GM23338 (cell line): ENCODE data around the gene DBH. TPM values are rescaled to one million over a fixed set of nuclear protein-coding genes. Genes with fewer than 3 reads are reported as not detected.
A peak's percentile ranks its signal among the peaks of the same experiment; 100 is the strongest.

Experiments used
- ATAC-seq: fragments of 200-7000 bp; cut with Tn5 transposase; 3 replicates; pipeline ENCODE4 v1.9.1; 2020
- DNase-seq: peaks from one replicate; pipeline ENCODE4 v3.0.0-alpha.2; 2015; ENCODE audit warnings: low spot score
- H2AFZ ChIP-seq: fragments of 200-600 bp; sonication (generic); 2 replicates; pipeline ENCODE4 v1.8.0; 2016; ENCODE audit warnings: antibody characterized with exemption, mild to moderate bottlenecking, moderate library complexity
- H3F3A ChIP-seq: fragments of 200-600 bp; sonication (generic); replicated peaks from 2 replicates; pipeline ENCODE4 v1.8.0; 2017; ENCODE audit warnings: antibody characterized with exemption, mixed run types, low read depth
- H3K27ac ChIP-seq: fragments of 200-600 bp; sonication (generic); 2 replicates; pipeline ENCODE4 v1.6.1; 2016; ENCODE audit warnings: low read depth
- H3K27me3 ChIP-seq: fragments of 200-600 bp; sonication (generic); 2 replicates; pipeline ENCODE4 v1.8.0; 2016; ENCODE audit warnings: mild to moderate bottlenecking, mixed run types, moderate library complexity; ENCODE audit not compliant: insufficient read depth
- H3K36me3 ChIP-seq: fragments of 200-600 bp; sonication (generic); 2 replicates; pipeline ENCODE4 v1.8.0; 2016; ENCODE audit warnings: mild to moderate bottlenecking; ENCODE audit not compliant: insufficient read depth
- H3K4me1 ChIP-seq: fragments of 200-600 bp; sonication (generic); 2 replicates; pipeline ENCODE4 v1.8.0; 2016; ENCODE audit warnings: mild to moderate bottlenecking, moderate library complexity; ENCODE audit not compliant: insufficient read depth
- H3K4me2 ChIP-seq: fragments of 200-600 bp; sonication (generic); 2 replicates; pipeline ENCODE4 v1.7.1; 2017; ENCODE audit warnings: mixed run types
- H3K4me3 ChIP-seq: fragments of 200-600 bp; sonication (generic); 2 replicates; pipeline ENCODE4 v1.6.1; 2016; ENCODE audit warnings: mixed run types
- H3K79me2 ChIP-seq: fragments of 200-600 bp; sonication (generic); replicated peaks from 2 replicates; pipeline ENCODE4 v1.8.0; 2017; ENCODE audit warnings: mild to moderate bottlenecking; ENCODE audit not compliant: insufficient read depth
- H3K9me2 ChIP-seq: fragments of 200-600 bp; sonication (generic); 2 replicates; pipeline ENCODE4 v1.8.0; 2017; ENCODE audit not compliant: insufficient read depth
- H4K20me1 ChIP-seq: fragments of 200-600 bp; sonication (generic); replicated peaks from 2 replicates; pipeline ENCODE4 v1.8.0; 2017; ENCODE audit warnings: mild to moderate bottlenecking; ENCODE audit not compliant: insufficient read depth
- H3K27ac Mint-ChIP-seq: 2 replicates; pipeline ENCODE4 v1.8.0; 2020; ENCODE audit warnings: inconsistent platforms, mild to moderate bottlenecking, moderate library complexity, mixed read lengths
- H3K27me3 Mint-ChIP-seq: 3 replicates; pipeline ENCODE4 v1.8.0; 2022; ENCODE audit warnings: low read depth, mild to moderate bottlenecking, moderate library complexity, mixed read lengths, inconsistent platforms; ENCODE audit not compliant: insufficient read depth, poor library complexity
- H3K36me3 Mint-ChIP-seq: 3 replicates; pipeline ENCODE4 v1.8.0; 2021; ENCODE audit warnings: low read depth, mild to moderate bottlenecking, inconsistent platforms, moderate library complexity, mixed read lengths
- H3K4me1 Mint-ChIP-seq: 3 replicates; pipeline ENCODE4 v1.8.0; 2020; ENCODE audit warnings: mild to moderate bottlenecking, inconsistent platforms, mixed read lengths
- H3K4me3 Mint-ChIP-seq: 3 replicates; pipeline ENCODE4 v1.8.0; 2021; ENCODE audit warnings: moderate library complexity, mild to moderate bottlenecking, inconsistent platforms, mixed read lengths
- H3K9me3 Mint-ChIP-seq: 3 replicates; pipeline ENCODE4 v1.8.0; 2020; ENCODE audit warnings: moderate library complexity, mild to moderate bottlenecking, inconsistent platforms, mixed read lengths
- EZH2phosphoT487 ChIP-seq: fragments of 200-600 bp; sonication (generic); IDR thresholded peaks from one replicate; pipeline ENCODE4 v1.8.1; 2018; ENCODE audit warnings: antibody characterized with exemption; ENCODE audit not compliant: unreplicated experiment
- JUNB ChIP-seq: IDR thresholded peaks from one replicate; pipeline ENCODE4 v1.6.1; 2016; ENCODE audit warnings: antibody characterized with exemption; ENCODE audit not compliant: unreplicated experiment
- ZNF331 ChIP-seq: fragments of 250-450 bp; sonication (Bioruptor Pico); IDR thresholded peaks from 2 replicates; pipeline ENCODE4 v1.5.0; 2020; ENCODE audit warnings: low read depth, mild to moderate bottlenecking, moderate library complexity
- polyA plus RNA-seq: library from polyadenylated mRNA; unstranded; fragments of >200 nt; fragmentation: Nextera tagmentation; extraction: Ambion mirVana; gene quantifications from 2 replicates; pipeline ENCODE4 v1.2.1, GENCODE V29; 2016
- total RNA-seq: library from RNA; depleted of rRNA; stranded (reverse); fragments of >200 nt; shearing (Covaris generic); gene quantifications from 2 replicates; pipeline ENCODE4 v1.2.3, GENCODE V29; 2014
- TF ChIP-seq, protein P1 (sequence below), 2 experiments: fragments of 200-600 bp in 1 of 2; sonication (generic) in 1 of 2; conservative IDR thresholded peaks; 2 replicates each; pipeline versions ENCODE4 v1.5.1 to v1.6.1; 2016 to 2017; ENCODE audit warnings: antibody characterized with exemption in 2 of 2, low read depth in 2 of 2, mild to moderate bottlenecking in 2 of 2, moderate library complexity in 1 of 2
- TF ChIP-seq, protein P2 (sequence below): fragments of 250-450 bp; sonication (Bioruptor Pico); IDR thresholded peaks from 2 replicates; pipeline ENCODE4 v1.5.0; 2020; ENCODE audit warnings: mild to moderate bottlenecking, moderate library complexity

Gene DBH
- total and polyA plus RNA-seq, 2 experiments from 2014 or later = 0.08 to 0.24 TPM

DNA sequence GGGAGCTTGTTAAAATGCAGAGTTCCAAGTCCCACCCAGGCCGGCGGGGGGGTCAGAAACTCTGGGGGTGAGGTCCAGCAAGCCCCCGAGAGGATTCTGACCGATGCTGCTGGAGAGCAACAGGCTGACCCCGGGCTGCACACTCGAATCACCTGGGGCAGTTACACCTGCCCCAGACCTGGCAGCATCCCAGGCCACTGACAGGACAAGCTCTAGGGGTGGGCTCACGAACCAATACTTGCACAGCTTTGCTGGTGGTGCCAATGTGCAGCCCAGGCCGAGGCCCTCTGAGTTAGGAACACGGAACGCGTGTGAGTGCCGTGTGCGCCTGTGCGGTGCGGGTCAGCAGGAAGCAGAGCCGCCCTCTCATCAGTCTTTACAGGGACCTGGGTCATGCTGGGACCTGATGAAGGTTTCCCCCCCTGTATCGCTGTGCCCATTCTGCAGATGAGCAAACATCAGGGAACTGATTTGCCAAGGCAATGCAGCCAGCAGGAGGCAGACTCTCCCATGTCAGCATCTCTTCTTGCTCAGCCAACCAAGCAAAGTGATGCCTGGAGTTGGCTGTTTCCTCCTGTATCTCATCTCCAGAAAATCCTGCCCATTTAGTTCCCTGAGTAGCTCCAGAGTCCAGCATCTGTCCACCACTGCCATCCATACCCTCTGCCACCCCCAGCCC, 43.3 kb upstream of the DBH start:
- peaks cover 9% of the 10 kb centered on the region for H3K27me3 Mint-ChIP-seq
- TF ChIP-seq, protein P1, sequence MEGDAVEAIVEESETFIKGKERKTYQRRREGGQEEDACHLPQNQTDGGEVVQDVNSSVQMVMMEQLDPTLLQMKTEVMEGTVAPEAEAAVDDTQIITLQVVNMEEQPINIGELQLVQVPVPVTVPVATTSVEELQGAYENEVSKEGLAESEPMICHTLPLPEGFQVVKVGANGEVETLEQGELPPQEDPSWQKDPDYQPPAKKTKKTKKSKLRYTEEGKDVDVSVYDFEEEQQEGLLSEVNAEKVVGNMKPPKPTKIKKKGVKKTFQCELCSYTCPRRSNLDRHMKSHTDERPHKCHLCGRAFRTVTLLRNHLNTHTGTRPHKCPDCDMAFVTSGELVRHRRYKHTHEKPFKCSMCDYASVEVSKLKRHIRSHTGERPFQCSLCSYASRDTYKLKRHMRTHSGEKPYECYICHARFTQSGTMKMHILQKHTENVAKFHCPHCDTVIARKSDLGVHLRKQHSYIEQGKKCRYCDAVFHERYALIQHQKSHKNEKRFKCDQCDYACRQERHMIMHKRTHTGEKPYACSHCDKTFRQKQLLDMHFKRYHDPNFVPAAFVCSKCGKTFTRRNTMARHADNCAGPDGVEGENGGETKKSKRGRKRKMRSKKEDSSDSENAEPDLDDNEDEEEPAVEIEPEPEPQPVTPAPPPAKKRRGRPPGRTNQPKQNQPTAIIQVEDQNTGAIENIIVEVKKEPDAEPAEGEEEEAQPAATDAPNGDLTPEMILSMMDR (conservative IDR thresholded peaks at IDR 0.05; ENCODE audit: low read depth in 2 of 2) = peak; percentile 18 to 53; a peak in 2 of 4 replicates
- TF ChIP-seq JUNB = no peak
- H3K9me2 ChIP-seq = no peaks in the 10 kb centered on the region
- no peak overlapping the region for H2AFZ ChIP-seq
- H3K9me3 Mint-ChIP-seq = peaks cover 41% of the 10 kb centered on the region
- no peak for ATAC-seq
- H3K4me3 ChIP-seq = no peak overlapping the region
- no peaks in the 10 kb centered on the region for H4K20me1 ChIP-seq
- no peaks in the 10 kb centered on the region for H3F3A ChIP-seq
- no peaks in the 10 kb centered on the region for H3K36me3 ChIP-seq
- H3K4me1 ChIP-seq = no peaks in the 10 kb centered on the region
- H3K4me2 ChIP-seq = no peak overlapping the region
- no peak overlapping the region for H3K27ac Mint-ChIP-seq
- no peak overlapping the region for H3K27ac ChIP-seq
- no peaks in the 10 kb centered on the region for H3K4me1 Mint-ChIP-seq
- no peak for DNase-seq
- H3K36me3 Mint-ChIP-seq = peaks cover 21% of the 10 kb centered on the region
- no peaks in the 10 kb centered on the region for H3K27me3 ChIP-seq
- H3K79me2 ChIP-seq = no peaks in the 10 kb centered on the region
- H3K4me3 Mint-ChIP-seq = no peak overlapping the region; the same call in 2 of the 3 replicates

DNA sequence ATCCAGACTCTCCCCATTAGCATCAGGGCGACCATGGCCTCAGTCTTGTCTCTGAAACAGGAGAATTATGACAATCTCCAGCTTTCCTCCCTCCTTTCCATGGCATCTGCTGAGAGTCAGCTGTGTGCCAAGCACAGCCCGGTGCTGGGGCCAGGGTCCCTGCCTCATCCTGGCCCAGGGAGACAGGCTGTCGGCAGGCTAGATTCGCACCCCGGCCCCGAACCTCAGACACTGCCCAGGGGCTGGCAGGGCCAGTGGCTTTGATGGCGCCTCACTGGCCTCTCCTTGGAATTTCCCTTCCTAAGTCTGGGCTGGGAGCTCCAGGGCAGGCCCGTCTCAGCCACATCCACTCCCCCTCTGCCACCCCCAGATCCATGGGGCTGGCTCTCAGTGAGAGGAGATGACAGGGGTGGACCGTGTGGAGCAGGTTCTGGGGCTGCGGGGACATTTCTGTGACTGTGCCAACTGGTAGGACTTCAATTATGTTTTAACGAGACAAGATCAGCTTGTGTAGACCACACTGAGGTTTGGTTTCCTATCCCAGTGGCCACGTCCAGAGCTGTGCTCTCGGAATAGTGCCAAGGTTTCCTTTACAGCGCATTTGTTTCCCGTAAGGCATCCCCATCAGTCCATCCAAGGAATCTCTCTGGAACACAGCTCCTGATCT, 42.4 kb upstream of the DBH start:
- H3K36me3 Mint-ChIP-seq = peaks cover 17% of the 10 kb centered on the region

More for the DNA sequence above, 42.4 kb upstream of the DBH start:
- ATAC-seq (no peak), DNase-seq (no peak)
- H3K27me3 Mint-ChIP-seq = peaks cover 7% of the 10 kb centered on the region
- Histone ChIP-seq H3K4me1 (no peaks in the 10 kb centered on the region), H3K4me2 (no peak overlapping the region), H3K36me3 (no peaks in the 10 kb centered on the region), H3K27me3 (no peaks in the 10 kb centered on the region), H3K27ac (no peak overlapping the region), H3K79me2 (no peaks in the 10 kb centered on the region), H3F3A (no peaks in the 10 kb centered on the region), H2AFZ (no peak overlapping the region), H4K20me1 (no peaks in the 10 kb centered on the region), H3K9me2 (no peaks in the 10 kb centered on the region), H3K4me3 (no peak overlapping the region)
- no peak overlapping the region for H3K27ac Mint-ChIP-seq
- H3K9me3 Mint-ChIP-seq = peaks cover 40% of the 10 kb centered on the region
- H3K4me1 Mint-ChIP-seq = no peaks in the 10 kb centered on the region
- TF ChIP-seq EZH2phosphoT487 = no peak
- TF ChIP-seq, protein P2, sequence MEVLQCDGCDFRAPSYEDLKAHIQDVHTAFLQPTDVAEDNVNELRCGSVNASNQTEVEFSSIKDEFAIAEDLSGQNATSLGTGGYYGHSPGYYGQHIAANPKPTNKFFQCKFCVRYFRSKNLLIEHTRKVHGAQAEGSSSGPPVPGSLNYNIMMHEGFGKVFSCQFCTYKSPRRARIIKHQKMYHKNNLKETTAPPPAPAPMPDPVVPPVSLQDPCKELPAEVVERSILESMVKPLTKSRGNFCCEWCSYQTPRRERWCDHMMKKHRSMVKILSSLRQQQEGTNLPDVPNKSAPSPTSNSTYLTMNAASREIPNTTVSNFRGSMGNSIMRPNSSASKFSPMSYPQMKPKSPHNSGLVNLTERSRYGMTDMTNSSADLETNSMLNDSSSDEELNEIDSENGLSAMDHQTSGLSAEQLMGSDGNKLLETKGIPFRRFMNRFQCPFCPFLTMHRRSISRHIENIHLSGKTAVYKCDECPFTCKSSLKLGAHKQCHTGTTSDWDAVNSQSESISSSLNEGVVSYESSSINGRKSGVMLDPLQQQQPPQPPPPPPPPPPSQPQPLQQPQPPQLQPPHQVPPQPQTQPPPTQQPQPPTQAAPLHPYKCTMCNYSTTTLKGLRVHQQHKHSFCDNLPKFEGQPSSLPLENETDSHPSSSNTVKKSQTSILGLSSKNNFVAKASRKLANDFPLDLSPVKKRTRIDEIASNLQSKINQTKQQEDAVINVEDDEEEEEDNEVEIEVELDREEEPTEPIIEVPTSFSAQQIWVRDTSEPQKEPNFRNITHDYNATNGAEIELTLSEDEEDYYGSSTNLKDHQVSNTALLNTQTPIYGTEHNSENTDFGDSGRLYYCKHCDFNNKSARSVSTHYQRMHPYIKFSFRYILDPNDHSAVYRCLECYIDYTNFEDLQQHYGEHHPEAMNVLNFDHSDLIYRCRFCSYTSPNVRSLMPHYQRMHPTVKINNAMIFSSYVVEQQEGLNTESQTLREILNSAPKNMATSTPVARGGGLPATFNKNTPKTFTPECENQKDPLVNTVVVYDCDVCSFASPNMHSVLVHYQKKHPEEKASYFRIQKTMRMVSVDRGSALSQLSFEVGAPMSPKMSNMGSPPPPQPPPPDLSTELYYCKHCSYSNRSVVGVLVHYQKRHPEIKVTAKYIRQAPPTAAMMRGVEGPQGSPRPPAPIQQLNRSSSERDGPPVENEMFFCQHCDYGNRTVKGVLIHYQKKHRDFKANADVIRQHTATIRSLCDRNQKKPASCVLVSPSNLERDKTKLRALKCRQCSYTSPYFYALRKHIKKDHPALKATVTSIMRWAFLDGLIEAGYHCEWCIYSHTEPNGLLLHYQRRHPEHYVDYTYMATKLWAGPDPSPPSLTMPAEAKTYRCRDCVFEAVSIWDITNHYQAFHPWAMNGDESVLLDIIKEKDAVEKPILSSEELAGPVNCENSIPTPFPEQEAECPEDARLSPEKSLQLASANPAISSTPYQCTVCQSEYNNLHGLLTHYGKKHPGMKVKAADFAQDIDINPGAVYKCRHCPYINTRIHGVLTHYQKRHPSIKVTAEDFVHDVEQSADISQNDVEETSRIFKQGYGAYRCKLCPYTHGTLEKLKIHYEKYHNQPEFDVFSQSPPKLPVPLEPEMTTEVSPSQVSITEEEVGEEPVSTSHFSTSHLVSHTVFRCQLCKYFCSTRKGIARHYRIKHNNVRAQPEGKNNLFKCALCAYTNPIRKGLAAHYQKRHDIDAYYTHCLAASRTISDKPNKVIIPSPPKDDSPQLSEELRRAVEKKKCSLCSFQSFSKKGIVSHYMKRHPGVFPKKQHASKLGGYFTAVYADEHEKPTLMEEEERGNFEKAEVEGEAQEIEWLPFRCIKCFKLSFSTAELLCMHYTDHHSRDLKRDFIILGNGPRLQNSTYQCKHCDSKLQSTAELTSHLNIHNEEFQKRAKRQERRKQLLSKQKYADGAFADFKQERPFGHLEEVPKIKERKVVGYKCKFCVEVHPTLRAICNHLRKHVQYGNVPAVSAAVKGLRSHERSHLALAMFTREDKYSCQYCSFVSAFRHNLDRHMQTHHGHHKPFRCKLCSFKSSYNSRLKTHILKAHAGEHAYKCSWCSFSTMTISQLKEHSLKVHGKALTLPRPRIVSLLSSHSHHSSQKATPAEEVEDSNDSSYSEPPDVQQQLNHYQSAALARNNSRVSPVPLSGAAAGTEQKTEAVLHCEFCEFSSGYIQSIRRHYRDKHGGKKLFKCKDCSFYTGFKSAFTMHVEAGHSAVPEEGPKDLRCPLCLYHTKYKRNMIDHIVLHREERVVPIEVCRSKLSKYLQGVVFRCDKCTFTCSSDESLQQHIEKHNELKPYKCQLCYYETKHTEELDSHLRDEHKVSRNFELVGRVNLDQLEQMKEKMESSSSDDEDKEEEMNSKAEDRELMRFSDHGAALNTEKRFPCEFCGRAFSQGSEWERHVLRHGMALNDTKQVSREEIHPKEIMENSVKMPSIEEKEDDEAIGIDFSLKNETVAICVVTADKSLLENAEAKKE (CRISPR knock-in tag) = no peak
- no peak for TF ChIP-seq JUNB
- TF ChIP-seq, protein P1 (conservative IDR thresholded peaks at IDR 0.05; ENCODE audit: low read depth in 2 of 2) = no peak
- TF ChIP-seq ZNF331 = no peak
- H3K4me3 Mint-ChIP-seq = no peak overlapping the region
